Muscle of leg (tissue), 11 donors: ENCODE measurements around the gene PARD3. TPM values are rescaled to one million over a fixed set of nuclear protein-coding genes. Genes with fewer than 3 reads are reported as not detected.
A peak's percentile ranks its signal among the peaks of the same experiment; 100 is the strongest.

Experiments
- DNase-seq: peaks from one replicate; pipeline ENCODE4 v3.0.0; 2013
- H3K27ac ChIP-seq: one replicate; pipeline ENCODE4 v1.5.1; 2013; ENCODE audit warnings: mild to moderate bottlenecking, low read length, control low read depth
- H3K27me3 ChIP-seq: one replicate; pipeline ENCODE4 v1.6.1; 2013; ENCODE audit warnings: low read length; ENCODE audit not compliant: control insufficient read depth, insufficient read depth
- H3K36me3 ChIP-seq: one replicate; pipeline ENCODE4 v1.6.1; 2013; ENCODE audit warnings: low read length; ENCODE audit not compliant: control insufficient read depth, insufficient read depth
- H3K4me1 ChIP-seq: one replicate; pipeline ENCODE4 v1.6.1; 2013; ENCODE audit warnings: low read length; ENCODE audit not compliant: control insufficient read depth, insufficient read depth
- H3K4me3 ChIP-seq: one replicate; pipeline ENCODE4 v1.5.1; 2013; ENCODE audit warnings: low read length, control low read depth
- H3K9me3 ChIP-seq: replicated peaks from 2 replicates; pipeline ENCODE4 v1.6.1; 2013; ENCODE audit warnings: low read depth, low read length; ENCODE audit not compliant: control insufficient read depth
- WGBS: methylation state at CpG from one replicate; pipeline ENCODE4 v1.1.5; 2013; ENCODE audit warnings: missing lambda C conversion rate; ENCODE audit not compliant: insufficient coverage; 5-methylcytosine and 5-hydroxymethylcytosine counted together
- polyA plus RNA-seq, 8 donors: library from polyadenylated mRNA; unstranded; fragments of 120-200 nt; gene quantifications; one replicate each; pipeline versions ENCODE4 v1.2.1 to v1.2.3, GENCODE V29; 2013; ENCODE audit warnings: inconsistent platforms in 1 of 8, low replicate concordance in 1 of 8; ENCODE audit not compliant: insufficient read length in 8 of 8, insufficient read depth in 1 of 8
- total RNA-seq: library from RNA; stranded (reverse); fragments of 120-200 nt; gene quantifications from one replicate; pipeline ENCODE4 v1.2.4, GENCODE V29; 2013

The PARD3 gene
- total and polyA plus RNA-seq, 9 donors: 32.4 to 59.0 (median 41.9) TPM

GRCh38 chr10:34157501-34157900 lies 657.6 kb downstream of the PARD3 start:
- H3K9me3 ChIP-seq: peaks cover 2% of the 10 kb centered on the region
- no peaks in the 10 kb centered on the region for H3K36me3 ChIP-seq
- WGBS: no CpG with 5 or more reads among the region's 1 CpG
- H3K4me3 ChIP-seq: no peak overlapping the region
- H3K27me3 ChIP-seq: no peaks in the 10 kb centered on the region
- no peak overlapping the region for H3K27ac ChIP-seq
- DNase-seq: no peak
- H3K4me1 ChIP-seq: peaks cover 4% of the 10 kb centered on the region

DNA sequence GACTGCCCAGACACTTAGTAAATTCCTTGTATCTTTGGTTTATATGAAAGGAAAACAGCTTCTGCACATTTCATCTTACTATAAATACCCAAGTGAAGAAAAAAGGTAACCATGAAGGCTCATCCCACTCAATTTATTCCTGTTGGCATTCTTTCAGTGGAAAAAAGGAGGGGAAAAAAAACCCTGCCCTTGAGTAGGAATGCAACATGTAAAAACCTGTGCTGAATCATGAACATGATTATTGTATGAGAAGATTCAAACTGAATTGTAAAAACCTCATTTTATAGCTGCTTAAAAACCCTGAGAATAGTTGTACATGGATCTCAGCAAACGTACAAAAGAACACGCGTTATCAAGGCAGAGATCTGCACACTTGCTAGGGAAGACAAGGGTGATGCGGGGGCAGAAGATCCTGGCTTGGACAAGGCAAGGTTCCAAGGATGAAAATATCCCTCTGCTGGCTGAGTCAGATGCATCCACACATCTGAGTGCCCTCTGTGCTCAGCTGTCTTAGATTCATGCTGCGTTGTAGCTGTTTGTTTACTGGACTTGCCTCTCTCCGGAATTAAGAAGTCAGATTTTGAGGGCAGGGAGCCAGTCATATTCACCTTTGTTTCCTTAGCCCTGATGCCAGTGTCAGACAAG lies 658.2 kb downstream of the PARD3 start:
- 62% methylated on average over 5 of the region's 6 CpGs for WGBS
- no peaks in the 10 kb centered on the region for H3K36me3 ChIP-seq
- no peaks in the 10 kb centered on the region for H3K9me3 ChIP-seq
- peak; percentile 52 for DNase-seq
- peaks cover 4% of the 10 kb centered on the region for H3K4me1 ChIP-seq
- no peaks in the 10 kb centered on the region for H3K27me3 ChIP-seq
- H3K4me3 ChIP-seq: no peak overlapping the region
- no peak overlapping the region for H3K27ac ChIP-seq

DNA sequence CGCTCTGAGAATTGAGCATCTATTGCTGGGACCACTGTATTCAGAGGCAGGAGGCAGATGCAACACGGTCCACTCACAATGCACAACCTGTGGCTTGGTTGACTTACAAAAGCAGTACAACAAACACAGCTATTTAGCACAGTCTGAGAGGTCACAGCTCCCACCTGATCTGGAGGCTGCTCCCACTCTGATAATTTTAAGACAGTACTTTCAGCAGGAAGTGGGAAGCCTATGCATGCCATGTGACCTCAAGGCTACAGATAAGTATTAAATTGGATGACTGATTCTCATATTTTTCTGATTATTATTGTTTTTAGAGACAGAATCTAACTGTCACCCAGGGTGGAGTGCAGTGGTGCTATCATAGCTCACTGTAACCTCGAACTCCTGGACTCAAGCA lies 659.3 kb downstream of the PARD3 start:
- Histone ChIP-seq H3K9me3 (no peaks in the 10 kb centered on the region), H3K4me1 (peaks cover 4% of the 10 kb centered on the region), H3K27me3 (no peaks in the 10 kb centered on the region), H3K4me3 (no peak overlapping the region), H3K36me3 (no peaks in the 10 kb centered on the region), H3K27ac (no peak overlapping the region)
- no peak for DNase-seq
- WGBS: 38% methylated on average over 1 of the region's 3 CpGs

GRCh38 chr10:34154383-34154900 lies 660.7 kb downstream of the PARD3 start:
- no peaks in the 10 kb centered on the region for H3K27me3 ChIP-seq
- 44% methylated on average over 2 of the region's 5 CpGs for WGBS
- H3K4me3 ChIP-seq: no peak overlapping the region
- no peaks in the 10 kb centered on the region for H3K9me3 ChIP-seq
- no peak for DNase-seq
- no peaks in the 10 kb centered on the region for H3K36me3 ChIP-seq
- peaks cover 4% of the 10 kb centered on the region for H3K4me1 ChIP-seq
- no peak overlapping the region for H3K27ac ChIP-seq

DNA sequence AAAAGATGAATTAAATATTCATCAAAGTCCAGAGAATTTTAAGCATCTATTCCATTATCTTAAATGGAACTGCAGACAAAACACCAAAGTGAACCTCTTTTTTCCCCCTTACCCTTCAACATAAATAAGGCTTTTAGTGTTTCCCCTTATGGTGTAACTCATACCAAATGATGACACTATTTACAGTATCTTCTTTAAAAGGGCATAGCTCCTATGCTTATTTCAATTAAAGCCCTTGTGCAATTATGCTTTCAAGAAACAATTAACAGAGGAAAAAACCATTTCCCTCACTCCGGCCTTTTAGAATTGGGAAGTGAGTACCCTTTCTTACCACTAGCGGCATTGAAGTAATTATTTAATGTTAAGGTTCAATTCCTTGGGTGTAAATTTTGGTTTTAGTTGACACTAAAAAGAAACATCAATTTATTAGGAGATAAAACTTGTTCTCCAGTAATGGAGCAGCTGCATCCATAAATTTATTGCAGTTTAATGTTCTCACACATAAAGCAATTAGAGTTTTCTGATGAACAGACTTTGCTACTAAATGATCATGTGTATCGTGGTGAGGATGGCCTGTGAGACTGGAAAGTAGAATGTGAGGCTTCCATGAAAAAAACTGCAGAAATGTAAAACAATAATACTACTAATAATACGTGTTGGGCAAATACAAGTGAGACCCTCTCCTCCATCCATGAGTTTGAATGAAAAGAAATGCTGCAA lies 661.3 kb downstream of the PARD3 start:
- DNase-seq: no peak
- no CpG with 5 or more reads among the region's 4 CpGs for WGBS
- Histone ChIP-seq H3K4me1 (peaks cover 4% of the 10 kb centered on the region), H3K36me3 (no peaks in the 10 kb centered on the region), H3K9me3 (no peaks in the 10 kb centered on the region), H3K27me3 (no peaks in the 10 kb centered on the region), H3K27ac (no peak overlapping the region), H3K4me3 (no peak overlapping the region)

GRCh38 chr10:34152434-34152833 lies 662.7 kb downstream of the PARD3 start:
- Histone ChIP-seq H3K4me3 (no peak overlapping the region), H3K9me3 (no peaks in the 10 kb centered on the region), H3K4me1 (peaks cover 6% of the 10 kb centered on the region)

DNA sequence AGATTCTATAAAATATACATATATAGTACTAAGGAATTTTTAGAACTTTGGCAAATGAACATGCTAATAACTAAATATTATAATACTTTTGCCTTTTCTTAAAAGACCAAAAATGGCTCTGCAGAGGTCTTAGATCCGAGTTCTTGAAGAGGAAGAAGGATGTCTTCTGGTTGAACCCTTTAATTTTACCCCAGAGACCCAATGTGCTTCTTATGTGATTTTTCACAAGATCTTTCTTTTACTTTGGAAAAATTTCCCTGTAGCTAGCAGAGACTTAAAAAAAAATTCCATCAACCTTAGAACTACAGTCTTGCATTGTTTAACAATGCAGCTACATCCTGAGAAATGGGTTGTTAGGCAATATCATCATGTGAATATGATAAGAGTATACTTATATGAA lies 663.2 kb downstream of the PARD3 start:
- no peak overlapping the region for H3K27ac ChIP-seq
- no peaks in the 10 kb centered on the region for H3K27me3 ChIP-seq
- H3K4me3 ChIP-seq: no peak overlapping the region
- no CpG with 5 or more reads among the region's 1 CpG for WGBS
- H3K4me1 ChIP-seq: peaks cover 2% of the 10 kb centered on the region
- peak; percentile 94 for DNase-seq
- no peaks in the 10 kb centered on the region for H3K9me3 ChIP-seq
- H3K36me3 ChIP-seq: no peaks in the 10 kb centered on the region

More at GRCh38 chr10:34152434-34152833, 662.7 kb downstream of the PARD3 start:
- 20% methylated on average over 1 of the region's 1 CpG for WGBS
- no peak for DNase-seq
- Histone ChIP-seq H3K27me3 (no peaks in the 10 kb centered on the region), H3K27ac (peak overlapping the region; percentile 15), H3K36me3 (no peaks in the 10 kb centered on the region)

- no peak overlapping the region for H3K4me3 ChIP-seq
- no peaks in the 10 kb centered on the region for H3K36me3 ChIP-seq
- no peaks in the 10 kb centered on the region for H3K9me3 ChIP-seq
- H3K4me1 ChIP-seq: peaks cover 2% of the 10 kb centered on the region
- peak overlapping the region; percentile 30 for H3K27ac ChIP-seq
- peak; percentile 75 for DNase-seq
- no peaks in the 10 kb centered on the region for H3K27me3 ChIP-seq
- no CpG with 5 or more reads among the region's 3 CpGs for WGBS
Measured at GRCh38 chr10:34151481-34151880, 663.6 kb downstream of the PARD3 start.

DNA sequence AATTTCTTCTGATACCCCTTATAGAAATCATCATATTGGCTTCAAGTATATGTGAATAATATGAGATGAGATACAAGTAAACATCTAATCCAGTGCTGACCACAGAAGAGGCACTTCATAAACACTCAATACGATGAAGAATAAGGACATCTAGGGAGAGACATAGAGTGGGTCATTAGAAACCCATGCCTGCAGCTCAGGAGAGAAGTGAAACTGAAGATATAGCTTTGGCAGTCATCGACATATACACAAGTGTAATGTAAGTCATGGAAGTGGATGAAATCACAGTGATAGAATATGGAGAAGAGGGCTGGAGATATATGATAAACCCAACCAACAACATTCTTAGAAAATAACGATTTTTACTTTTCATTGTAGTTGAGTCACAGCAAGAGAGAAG lies 665.0 kb downstream of the PARD3 start:
- H3K36me3 ChIP-seq: no peaks in the 10 kb centered on the region
- H3K27me3 ChIP-seq: no peaks in the 10 kb centered on the region
- H3K4me3 ChIP-seq: no peak overlapping the region
- no CpG with 5 or more reads among the region's 3 CpGs for WGBS
- no peak overlapping the region for H3K27ac ChIP-seq
- H3K9me3 ChIP-seq: no peaks in the 10 kb centered on the region
- H3K4me1 ChIP-seq: peaks cover 2% of the 10 kb centered on the region
- DNase-seq: no peak

DNA sequence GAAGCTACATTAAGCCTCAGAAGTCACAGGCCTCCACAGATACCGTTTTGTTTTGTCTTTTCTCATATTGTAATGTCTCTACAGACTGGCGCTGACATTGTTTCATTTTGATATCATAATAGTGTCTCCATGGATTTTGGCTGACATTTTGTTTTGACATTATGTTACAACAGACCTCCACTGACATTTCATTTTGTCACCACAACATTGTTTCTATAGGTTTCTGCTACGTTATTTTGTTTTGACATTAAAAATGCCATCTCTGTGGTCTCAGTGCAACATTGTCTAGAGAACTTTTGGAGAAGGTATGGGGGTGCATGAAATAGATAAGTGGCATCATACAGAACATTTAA lies 666.8 kb downstream of the PARD3 start:
- Histone ChIP-seq H3K27me3 (no peaks in the 10 kb centered on the region), H3K4me3 (no peak overlapping the region), H3K27ac (no peak overlapping the region), H3K36me3 (no peaks in the 10 kb centered on the region), H3K4me1 (peaks cover 2% of the 10 kb centered on the region), H3K9me3 (no peaks in the 10 kb centered on the region)
- DNase-seq: no peak
- WGBS: no CpG with 5 or more reads among the region's 3 CpGs
